ENCODE data around the gene FBXO33.

Gene FBXO33

GRCh38 chr14:39431416-39432178, 636 bp downstream of the FBXO33 start:
- Histone ChIP-seq H3K27me3 (ENCODE audit: insufficient read depth, low read length, poor library complexity, severe bottlenecking) (no peaks in the 10 kb centered on the region), H3K4me3 (ENCODE audit: low read length, poor library complexity, severe bottlenecking) (peak overlapping the region; percentile 97), H4K20me1 (ENCODE audit: insufficient read depth, low read length, poor library complexity, severe bottlenecking) (peaks cover 41% of the 10 kb centered on the region), H3K36me3 (ENCODE audit: insufficient read depth, low read length) (no peaks in the 10 kb centered on the region), H3K4me2 (ENCODE audit: low read depth, low read length, poor library complexity, severe bottlenecking) (peak overlapping the region; percentile 90), H3K9me3 (ENCODE audit: insufficient read depth, low read depth, low read length) (no peaks in the 10 kb centered on the region), H3K9me2 (replicated peaks; ENCODE audit: low read depth, low read length) (no peaks in the 10 kb centered on the region), H3F3A (ENCODE audit: low read depth) (no peaks in the 10 kb centered on the region; the same call in 1 of the 2 replicates), H3K79me2 (ENCODE audit: insufficient read depth, low read length) (peaks cover 49% of the 10 kb centered on the region), H3K9ac (ENCODE audit: low read depth, low read length, poor library complexity, severe bottlenecking) (peak overlapping the region; percentile 77), H3K4me1 (ENCODE audit: insufficient read depth, low read length, poor library complexity, severe bottlenecking) (peaks cover 40% of the 10 kb centered on the region), H2AFZ (ENCODE audit: low read length) (peak overlapping the region; percentile 94)
- TF ChIP-seq EZH2phosphoT487 (IDR thresholded peaks at IDR 0.05; ENCODE audit: borderline replicate concordance) (no peak), CTCF (conservative IDR thresholded peaks at IDR 0.05; ENCODE audit: low read length) (no peak)

DNA sequence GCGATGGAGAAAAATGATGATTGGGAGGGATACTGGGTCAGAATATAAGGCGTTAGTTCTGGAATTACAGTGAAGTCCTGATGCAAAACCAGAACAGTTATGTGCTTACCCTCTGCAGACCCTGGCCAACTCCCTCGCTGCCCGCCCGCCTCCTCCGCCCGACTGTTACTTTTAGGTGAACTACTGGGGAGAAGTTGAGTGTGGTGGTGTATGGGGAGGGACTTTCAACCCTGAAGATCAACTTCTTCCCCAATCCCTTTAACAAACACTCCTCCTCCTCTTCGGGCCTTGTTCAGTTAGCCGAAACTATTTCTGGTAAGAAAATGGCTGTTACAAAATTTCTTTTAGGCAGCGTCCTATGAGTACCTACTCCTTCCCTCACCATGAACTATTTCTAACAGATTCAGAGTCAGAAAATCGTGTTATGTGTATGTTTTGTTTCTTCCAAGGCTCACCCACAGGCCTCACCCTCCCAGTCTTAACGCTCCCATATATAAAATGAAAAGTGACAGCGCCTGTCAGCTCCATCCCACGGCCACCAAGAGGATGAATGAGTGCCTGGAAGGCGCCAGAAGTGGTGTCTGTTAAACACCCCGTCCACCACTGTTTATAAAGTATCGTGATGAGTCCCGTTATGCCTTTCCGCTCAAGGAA, 1.3 kb downstream of the FBXO33 start:
- H4K20me1 ChIP-seq (ENCODE audit: insufficient read depth, low read length, poor library complexity, severe bottlenecking), result peaks cover 46% of the 10 kb centered on the region

GRCh38 chr14:39428118-39428517, 4.1 kb downstream of the FBXO33 start:
- Histone ChIP-seq H3K36me3 (ENCODE audit: insufficient read depth, low read length) (no peaks in the 10 kb centered on the region), H3K9ac (ENCODE audit: low read depth, low read length, poor library complexity, severe bottlenecking) (no peak overlapping the region), H3K9me3 (ENCODE audit: insufficient read depth, low read depth, low read length) (no peaks in the 10 kb centered on the region), H3K9me2 (replicated peaks; ENCODE audit: low read depth, low read length) (no peaks in the 10 kb centered on the region), H3K4me3 (ENCODE audit: low read length, poor library complexity, severe bottlenecking) (peak overlapping the region; percentile 97), H2AFZ (ENCODE audit: low read length) (no peak overlapping the region), H3K79me2 (ENCODE audit: insufficient read depth, low read length) (peaks cover 78% of the 10 kb centered on the region), H3K27me3 (ENCODE audit: insufficient read depth, low read length, poor library complexity, severe bottlenecking) (no peaks in the 10 kb centered on the region), H4K20me1 (ENCODE audit: insufficient read depth, low read length, poor library complexity, severe bottlenecking) (peaks cover 55% of the 10 kb centered on the region), H3K4me1 (ENCODE audit: insufficient read depth, low read length, poor library complexity, severe bottlenecking) (peaks cover 56% of the 10 kb centered on the region), H3F3A (ENCODE audit: low read depth) (no peaks in the 10 kb centered on the region; the same call in 1 of the 2 replicates), H3K4me2 (ENCODE audit: low read depth, low read length, poor library complexity, severe bottlenecking) (peak overlapping the region; percentile 90)
- TF ChIP-seq CTCF (conservative IDR thresholded peaks at IDR 0.05; ENCODE audit: low read length) (no peak), EZH2phosphoT487 (IDR thresholded peaks at IDR 0.05; ENCODE audit: borderline replicate concordance) (no peak)

More for the DNA sequence above, 1.3 kb downstream of the FBXO33 start:
- Histone ChIP-seq H3K4me1 (ENCODE audit: insufficient read depth, low read length, poor library complexity, severe bottlenecking) (peaks cover 44% of the 10 kb centered on the region), H3K4me2 (ENCODE audit: low read depth, low read length, poor library complexity, severe bottlenecking) (peak overlapping the region; percentile 90), H3K27me3 (ENCODE audit: insufficient read depth, low read length, poor library complexity, severe bottlenecking) (no peaks in the 10 kb centered on the region), H2AFZ (ENCODE audit: low read length) (peak overlapping the region; percentile 94), H3K36me3 (ENCODE audit: insufficient read depth, low read length) (no peaks in the 10 kb centered on the region), H3K9me3 (ENCODE audit: insufficient read depth, low read depth, low read length) (no peaks in the 10 kb centered on the region), H3K9ac (ENCODE audit: low read depth, low read length, poor library complexity, severe bottlenecking) (peak overlapping the region; percentile 77), H3K9me2 (replicated peaks; ENCODE audit: low read depth, low read length) (no peaks in the 10 kb centered on the region), H3F3A (ENCODE audit: low read depth) (no peaks in the 10 kb centered on the region; the same call in 1 of the 2 replicates), H3K4me3 (ENCODE audit: low read length, poor library complexity, severe bottlenecking) (peak overlapping the region; percentile 97), H3K79me2 (ENCODE audit: insufficient read depth, low read length) (peaks cover 55% of the 10 kb centered on the region)
- TF ChIP-seq EZH2phosphoT487 (IDR thresholded peaks at IDR 0.05; ENCODE audit: borderline replicate concordance) (no peak), CTCF (conservative IDR thresholded peaks at IDR 0.05; ENCODE audit: low read length) (no peak)

Data from Loucy (cell line).